SK-N-SH (cell line): ENCODE results near the gene GIT2. TPM values are rescaled to one million over a fixed set of nuclear protein-coding genes. Genes with fewer than 3 reads are reported as not detected.

Experiments used
- CTCF ChIA-PET: fragments of 300-600, 350-600 bp; formaldehyde crosslinking; extraction: SDS; loops from one replicate; lab custom pipeline; 2021; lab: Yijun Ruan, JAX
- POLR2A ChIA-PET: fragments of 350-600 bp; sonication (Branson Sonifier 250); formaldehyde crosslinking; extraction: SDS; loops from one replicate; lab custom pipeline; 2020; ENCODE audit warnings: antibody characterized with exemption, inconsistent platforms; lab: Yijun Ruan, JAX
- DNase-seq: peaks from one replicate; pipeline ENCODE4 v3.0.0; 2012
- H2AFZ ChIP-seq: fragments of 200-600 bp; sonication (generic); 2 replicates; pipeline ENCODE4 v1.8.1; 2016; ENCODE audit warnings: antibody characterized with exemption, mild to moderate bottlenecking, low read depth
- H3F3A ChIP-seq: fragments of 200-600 bp; sonication (generic); replicated peaks from 2 replicates; pipeline ENCODE3; 2016; ENCODE audit warnings: antibody characterized with exemption, mild to moderate bottlenecking; ENCODE audit not compliant: insufficient read depth
- H3K27ac ChIP-seq, 2 experiments: fragments of 200-500 bp in 1 of 2; fragments of 200-600 bp in 1 of 2; sonication (Bioruptor generic) in 1 of 2; sonication (generic), shearing (Covaris generic) in 1 of 2; 2 replicates each; pipeline versions ENCODE4 v1.5.1 to v1.6.1; 2014 to 2016; ENCODE audit warnings: low read depth in 2 of 2, inconsistent platforms in 1 of 2, low read length in 1 of 2, mild to moderate bottlenecking in 1 of 2, mixed read lengths in 1 of 2
- H3K27me3 ChIP-seq: fragments of 200-600 bp; sonication (generic), shearing (Covaris generic); 2 replicates; pipeline ENCODE4 v1.6.1; 2016; ENCODE audit warnings: mixed run types; ENCODE audit not compliant: insufficient read depth
- H3K36me3 ChIP-seq, 2 experiments: fragments of 200-500 bp in 1 of 2; fragments of 200-600 bp in 1 of 2; sonication (Bioruptor generic) in 1 of 2; sonication (generic) in 1 of 2; replicated peaks in 1 of 2; 2 replicates each; pipeline versions ENCODE3 to v1.5.1; 2014 to 2016; ENCODE audit warnings: low read length in 1 of 2, mild to moderate bottlenecking in 1 of 2; ENCODE audit not compliant: insufficient read depth in 2 of 2, control insufficient read depth in 1 of 2
- H3K4me1 ChIP-seq, 2 experiments: fragments of 200-500 bp in 1 of 2; fragments of 200-600 bp in 1 of 2; sonication (Bioruptor generic) in 1 of 2; sonication (generic), shearing (Covaris generic) in 1 of 2; 2 replicates each; pipeline versions ENCODE4 v1.5.1 to v1.6.1; 2014 to 2016; ENCODE audit warnings: low read depth in 1 of 2, low read length in 1 of 2, mixed run types in 1 of 2; ENCODE audit not compliant: insufficient read depth in 2 of 2, control insufficient read depth in 1 of 2
- H3K4me2 ChIP-seq: fragments of 200-600 bp; sonication (generic), shearing (Covaris generic); 2 replicates; pipeline ENCODE4 v1.6.1; 2017; ENCODE audit warnings: mixed run types
- H3K4me3 ChIP-seq, 2 experiments: fragments of 200-500 bp in 1 of 2; fragments of 200-600 bp in 1 of 2; sonication (Bioruptor generic) in 1 of 2; sonication (generic), shearing (Covaris generic) in 1 of 2; 2 replicates each; pipeline versions ENCODE4 v1.5.1 to v1.8.1; 2014 to 2016; ENCODE audit warnings: low read depth in 2 of 2, inconsistent platforms in 1 of 2, low read length in 1 of 2, mild to moderate bottlenecking in 1 of 2, mixed read lengths in 1 of 2, moderate library complexity in 1 of 2
- H3K79me2 ChIP-seq: fragments of 200-600 bp; sonication (generic); 2 replicates; pipeline ENCODE4 v1.8.1; 2017; ENCODE audit warnings: mild to moderate bottlenecking; ENCODE audit not compliant: insufficient read depth
- H3K9ac ChIP-seq: fragments of 200-600 bp; sonication (generic); 2 replicates; pipeline ENCODE4 v1.6.1; 2017; ENCODE audit warnings: mixed run types
- H3K9me2 ChIP-seq: fragments of 200-600 bp; sonication (generic); 2 replicates; pipeline ENCODE4 v1.6.1; 2017; ENCODE audit warnings: mixed run types
- H3K9me3 ChIP-seq: fragments of 200-600 bp; sonication (generic); 2 replicates; pipeline ENCODE4 v1.6.1; 2017; ENCODE audit warnings: mixed run types, mild to moderate bottlenecking, moderate library complexity
- H4K20me1 ChIP-seq: fragments of 200-600 bp; sonication (generic); 2 replicates; pipeline ENCODE4 v1.6.1; 2017; ENCODE audit warnings: mild to moderate bottlenecking, mixed run types; ENCODE audit not compliant: insufficient read depth
- CHD2 ChIP-seq: fragments of 150-350 bp; IDR thresholded peaks from 2 replicates; pipeline ENCODE4 v1.6.1; 2018; ENCODE audit warnings: low read length; ENCODE audit not compliant: partially characterized antibody
- EP300 ChIP-seq, 2 experiments: IDR thresholded peaks; 2 replicates each; pipeline versions ENCODE4 v1.4.0 to v1.6.1; 2012; ENCODE audit warnings: borderline replicate concordance in 1 of 2, low read depth in 1 of 2, low read length in 1 of 2
- EZH2phosphoT487 ChIP-seq: fragments of 200-600 bp; sonication (generic); IDR thresholded peaks from 2 replicates; pipeline ENCODE4 v1.6.1; 2017; ENCODE audit warnings: low read depth, mixed run types, mild to moderate bottlenecking, antibody characterized with exemption, moderate library complexity, borderline replicate concordance
- FOSL2 ChIP-seq: IDR thresholded peaks from 2 replicates; pipeline ENCODE4 v1.4.0; 2012; ENCODE audit warnings: low read depth, mild to moderate bottlenecking, moderate library complexity, borderline replicate concordance
- FOXJ3 ChIP-seq: sonication (generic); formaldehyde crosslinking; IDR thresholded peaks from 2 replicates; pipeline ENCODE4 v1.5.1; 2020; ENCODE audit warnings: mild to moderate bottlenecking, missing genetic modification reagents
- FOXM1 ChIP-seq: IDR thresholded peaks from 2 replicates; pipeline ENCODE4 v1.4.0; 2012; ENCODE audit warnings: low read depth, mild to moderate bottlenecking
- GABPA ChIP-seq: IDR thresholded peaks from 2 replicates; pipeline ENCODE4 v1.4.0; 2012; ENCODE audit warnings: low read depth, mild to moderate bottlenecking
- IRF3 ChIP-seq: fragments of 150-350 bp; IDR thresholded peaks from 2 replicates; pipeline ENCODE4 v1.6.1; 2016; ENCODE audit warnings: mild to moderate bottlenecking, low read depth, low read length
- JUND ChIP-seq: IDR thresholded peaks from 2 replicates; pipeline ENCODE4 v1.4.0; 2012
- MEF2A ChIP-seq: IDR thresholded peaks from 2 replicates; pipeline ENCODE4 v1.4.0; 2012; ENCODE audit warnings: low read depth, borderline replicate concordance
- MXI1 ChIP-seq: IDR thresholded peaks from 2 replicates; pipeline ENCODE4 v1.6.1; 2012; ENCODE audit warnings: mild to moderate bottlenecking, low read depth, low read length, improper control_type of control experiment
- NRF1 ChIP-seq: IDR thresholded peaks from 2 replicates; pipeline ENCODE4 v1.6.1; 2012; ENCODE audit warnings: low read depth, mild to moderate bottlenecking, low read length
- PBX3 ChIP-seq: IDR thresholded peaks from 2 replicates; pipeline ENCODE4; 2012
- RAD21 ChIP-seq: IDR thresholded peaks from 2 replicates; pipeline ENCODE4 v1.6.1; 2012; ENCODE audit warnings: mild to moderate bottlenecking, low read length
- REST ChIP-seq: IDR thresholded peaks from 2 replicates; pipeline ENCODE4 v1.6.1; 2012; ENCODE audit warnings: mild to moderate bottlenecking, low read depth, low read length, moderate library complexity
- RFX5 ChIP-seq: IDR thresholded peaks from 2 replicates; pipeline ENCODE4 v1.6.1; 2012; ENCODE audit warnings: mild to moderate bottlenecking, improper control_type of control experiment, low read length
- SMC3 ChIP-seq: IDR thresholded peaks from 2 replicates; pipeline ENCODE4 v1.6.1; 2012; ENCODE audit warnings: low read depth, low read length, improper control_type of control experiment
- TEAD4 ChIP-seq: IDR thresholded peaks from 2 replicates; pipeline ENCODE4 v1.4.0; 2012; ENCODE audit warnings: mild to moderate bottlenecking, borderline replicate concordance; ENCODE audit not compliant: insufficient read depth
- YY1 ChIP-seq: IDR thresholded peaks from 2 replicates; pipeline ENCODE4 v1.4.0; 2012; ENCODE audit warnings: low read depth, mild to moderate bottlenecking
- ZBTB33 ChIP-seq: IDR thresholded peaks from 2 replicates; pipeline ENCODE4 v1.4.0; 2012; ENCODE audit warnings: low read depth, borderline replicate concordance
- WGBS: methylation state at CpG from one replicate; pipeline ENCODE4 v1.1.6; 2017; ENCODE audit warnings: low lambda C conversion rate; 5-methylcytosine and 5-hydroxymethylcytosine counted together
- polyA plus RNA-seq, 3 experiments: library from polyadenylated mRNA; depleted of rRNA; stranded (reverse); fragments of >200 nt; gene quantifications; 2 replicates each; pipeline ENCODE4 v1.2.3, GENCODE V29; 2012

The GIT2 gene
- polyA plus RNA-seq, 1 of the 3 experiments (the other 2 are of a cell fraction), result 21.2 TPM

- H3K4me3 ChIP-seq, result no peak overlapping the region
- no peaks in the 10 kb centered on the region for H3K79me2 ChIP-seq
- no peak overlapping the region for H3K27ac ChIP-seq
- no peak for DNase-seq
- H2AFZ ChIP-seq, result no peak overlapping the region
- no peak overlapping the region for H3K4me2 ChIP-seq
- H3K36me3 ChIP-seq, result peaks cover 28 to 51% of the 10 kb centered on the region in 2 experiments
- ChIA-PET CTCF (interaction anchor here (0.9 kb wide), 1 partner anchor 972 kb away, joined by 3 read pairs; no protein-coding TSS in a partner anchor), POLR2A (no interaction called here)
- no peaks in the 10 kb centered on the region for H3K27me3 ChIP-seq
- no peaks in the 10 kb centered on the region for H3K9me2 ChIP-seq
- peaks cover 0 to 24% of the 10 kb centered on the region in 2 experiments; a peak in 1 of 4 replicates for H3K4me1 ChIP-seq
- H4K20me1 ChIP-seq, result no peaks in the 10 kb centered on the region
- no peak overlapping the region for H3K9ac ChIP-seq
- WGBS, result 95% methylated on average over 26 of the region's 26 CpGs
- TF ChIP-seq TEAD4 (no peak), CHD2 (no peak), FOXJ3 (CRISPR knock-in tag) (no peak), YY1 (no peak), RFX5 (no peak), SMC3 (no peak), PBX3 (no peak), EP300 (IDR thresholded peaks at IDR 0.05; ENCODE audit: borderline replicate concordance in 1 of 2, low read depth in 1 of 2, low read length in 1 of 2) (no peak), MXI1 (no peak), EZH2phosphoT487 (no peak), ZBTB33 (no peak), NRF1 (no peak), REST (no peak), MEF2A (no peak), IRF3 (no peak), GABPA (no peak), RAD21 (no peak), FOXM1 (no peak), FOSL2 (no peak), JUND (no peak)
- H3F3A ChIP-seq, result peaks cover 4% of the 10 kb centered on the region
- H3K9me3 ChIP-seq, result no peaks in the 10 kb centered on the region
These were observed 80.8 kb downstream of the GIT2 start for GRCh38 chr12:109915171-109916040.
